PC-9 (cell line): ENCODE measurements around the gene ASB6. TPM values are rescaled to one million over a fixed set of nuclear protein-coding genes. Genes with fewer than 3 reads are reported as not detected.
"Not testable (repeated sequence)": the region's sequence is repeated elsewhere in the genome, so short reads cannot be mapped to it uniquely, and the experiment has no call there.

Source experiments
- BruUV-seq: library from RNA; stranded (reverse); fragments of 400-500 nt; replicated peaks from 2 replicates; lab custom pipeline; 2021; lab: Mats Ljungman, UMichigan
- CTCF ChIA-PET: fragments of 300-600 bp; sonication (Branson Sonifier 250); formaldehyde crosslinking; loops from one replicate; lab custom pipeline; 2022; ENCODE audit warnings: antibody characterized with exemption; lab: Charles Lee
- POLR2A ChIA-PET: fragments of 300-600 bp; sonication (Branson Sonifier 250); formaldehyde crosslinking; loops from one replicate; lab custom pipeline; 2022; ENCODE audit warnings: antibody characterized with exemption; ENCODE audit not compliant: unreplicated experiment; lab: Charles Lee
- DNase-seq, 2 experiments: peaks; one replicate each; pipeline versions ENCODE4 v3.0.0 to v3.0.0-alpha.2; 2015 to 2022; ENCODE audit warnings: mixed read lengths in 1 of 2
- H2AFZ ChIP-seq: fragments of 200-600 bp; sonication (generic); 2 replicates; pipeline ENCODE4 v1.8.1; 2017; ENCODE audit warnings: antibody characterized with exemption
- H3F3A ChIP-seq: fragments of 200-600 bp; sonication (generic); 2 replicates; pipeline ENCODE4 v1.8.1; 2017; ENCODE audit warnings: antibody characterized with exemption, mild to moderate bottlenecking, low read depth; ENCODE audit not compliant: insufficient read depth
- H3K27ac ChIP-seq: fragments of 200-600 bp; sonication (generic); 2 replicates; pipeline ENCODE4 v1.6.1; 2016; ENCODE audit warnings: mixed run types
- H3K27me3 ChIP-seq: fragments of 200-600 bp; sonication (generic); 2 replicates; pipeline ENCODE4 v1.6.1; 2016; ENCODE audit warnings: low read depth, mixed run types; ENCODE audit not compliant: insufficient read depth
- H3K36me3 ChIP-seq: fragments of 200-600 bp; sonication (generic); 2 replicates; pipeline ENCODE4 v1.6.1; 2016; ENCODE audit warnings: low read depth, mixed run types
- H3K4me1 ChIP-seq: fragments of 200-600 bp; sonication (generic); replicated peaks from 2 replicates; pipeline ENCODE4 v1.6.1; 2016; ENCODE audit warnings: mixed run types; ENCODE audit not compliant: insufficient read depth
- H3K4me2 ChIP-seq: fragments of 200-600 bp; sonication (generic); 2 replicates; pipeline ENCODE4 v1.6.1; 2017; ENCODE audit warnings: mixed run types
- H3K4me3 ChIP-seq: fragments of 200-600 bp; sonication (generic); 2 replicates; pipeline ENCODE4 v1.6.1; 2016; ENCODE audit warnings: mixed run types
- H3K79me2 ChIP-seq: fragments of 200-600 bp; sonication (generic); 2 replicates; pipeline ENCODE4 v1.6.1; 2017; ENCODE audit warnings: low read depth, mixed run types
- H3K9me2 ChIP-seq: fragments of 200-600 bp; sonication (generic); 2 replicates; pipeline ENCODE4 v1.8.1; 2017; ENCODE audit warnings: mild to moderate bottlenecking; ENCODE audit not compliant: insufficient read depth
- H3K9me3 ChIP-seq: fragments of 200-600 bp; sonication (generic); 2 replicates; pipeline ENCODE4 v1.8.1; 2016; ENCODE audit warnings: low read depth; ENCODE audit not compliant: insufficient read depth
- H4K20me1 ChIP-seq: fragments of 200-600 bp; sonication (generic); 2 replicates; pipeline ENCODE4 v1.8.1; 2017; ENCODE audit not compliant: insufficient read depth
- CTCF ChIP-seq: fragments of 200-600 bp; sonication (generic); conservative IDR thresholded peaks from 2 replicates; pipeline ENCODE4 v1.6.1; 2017; ENCODE audit warnings: mixed run types, antibody characterized with exemption, mild to moderate bottlenecking, moderate library complexity
- EZH2 ChIP-seq: fragments of 200-600 bp; sonication (generic); IDR thresholded peaks from 2 replicates; pipeline ENCODE4 v1.8.0; 2017; ENCODE audit warnings: antibody characterized with exemption, low read depth
- intact Hi-C: fragments of 100-400 bp; cut with micrococcal nuclease; formaldehyde crosslinking; loops from one replicate; pipeline ENCODE4 v1.10.0; 2022; ENCODE audit not compliant: unreplicated experiment
- total RNA-seq: library from RNA; stranded (reverse); gene quantifications from 2 replicates; pipeline ENCODE4 v1.2.3, GENCODE V29; 2021

The ASB6 gene
- total RNA-seq, 1 experiment from 2014 or later = 20.2 TPM

- Histone ChIP-seq H3K9me3 (no peaks in the 10 kb centered on the region), H3K27ac (no peak overlapping the region), H2AFZ (no peak overlapping the region), H3K79me2 (peaks cover 39% of the 10 kb centered on the region), H3K27me3 (no peaks in the 10 kb centered on the region), H4K20me1 (peaks cover 56% of the 10 kb centered on the region), H3K36me3 (no peaks in the 10 kb centered on the region), H3K4me1 (peaks cover 8% of the 10 kb centered on the region), H3F3A (peaks cover 47% of the 10 kb centered on the region), H3K9me2 (no peaks in the 10 kb centered on the region), H3K4me3 (no peak overlapping the region), H3K4me2 (no peak overlapping the region)
- no TSS peak for BruUV-seq
- intact Hi-C loops = no loop called here
- CTCF ChIA-PET = no interaction called here
- TF ChIP-seq EZH2 (no peak), CTCF (no peak)
- POLR2A ChIA-PET = no interaction called here
- no peak for DNase-seq
These were observed 4.8 kb downstream of the ASB6 start for GRCh38 chr9:129637102-129637501.

- Histone ChIP-seq H3F3A (peaks cover 47% of the 10 kb centered on the region), H4K20me1 (peaks cover 63% of the 10 kb centered on the region), H3K79me2 (peaks cover 41% of the 10 kb centered on the region)
- CTCF ChIA-PET, BruUV-seq, H3K9me3 ChIP-seq, H3K27me3 ChIP-seq, H3K9me2 ChIP-seq, intact Hi-C loops, H3K27ac ChIP-seq, H3K4me1 ChIP-seq, H2AFZ ChIP-seq, H3K36me3 ChIP-seq, DNase-seq, H3K4me2 ChIP-seq, H3K4me3 ChIP-seq: not testable (repeated sequence)
- POLR2A ChIA-PET = interaction anchor here (0.7 kb wide), 2 partner anchors 9 to 807 kb away, joined by 6 read pairs; partner anchors contain the start of gene SPOUT1
These were observed 5.6 kb downstream of the ASB6 start for GRCh38 chr9:129636343-129636742.

- BruUV-seq = no TSS peak
- CTCF ChIA-PET = no interaction called here
- no peaks in the 10 kb centered on the region for H3K36me3 ChIP-seq
These were observed 6.6 kb downstream of the ASB6 start for GRCh38 chr9:129635099-129636065.

More at GRCh38 chr9:129635099-129636065, 6.6 kb downstream of the ASB6 start:
- DNase-seq = no peak
- H3K27ac ChIP-seq = no peak overlapping the region
- no peak overlapping the region for H3K4me3 ChIP-seq
- H3K27me3 ChIP-seq = no peaks in the 10 kb centered on the region
- peaks cover 41% of the 10 kb centered on the region for H3K79me2 ChIP-seq
- H4K20me1 ChIP-seq = peaks cover 65% of the 10 kb centered on the region
- H3K9me3 ChIP-seq = no peaks in the 10 kb centered on the region
- intact Hi-C loops = no loop called here
- peaks cover 4% of the 10 kb centered on the region for H3K4me1 ChIP-seq
- TF ChIP-seq CTCF (no peak), EZH2 (no peak)
- no peaks in the 10 kb centered on the region for H3K9me2 ChIP-seq
- H3K4me2 ChIP-seq = no peak overlapping the region
- POLR2A ChIA-PET = no interaction called here
- peaks cover 47% of the 10 kb centered on the region for H3F3A ChIP-seq
- no peak overlapping the region for H2AFZ ChIP-seq
